Hematopoietic multipotent progenitor cell treated with erythropoietin and hydrocortisone succinate and interleukin-3 and kit ligand, for 8 days (in vitro differentiated cells): ENCODE data around the gene AKAP6.

Source experiments
- DNase-seq: peaks from one replicate; pipeline ENCODE4 v3.0.0-alpha.2; 2015

The AKAP6 gene

DNA sequence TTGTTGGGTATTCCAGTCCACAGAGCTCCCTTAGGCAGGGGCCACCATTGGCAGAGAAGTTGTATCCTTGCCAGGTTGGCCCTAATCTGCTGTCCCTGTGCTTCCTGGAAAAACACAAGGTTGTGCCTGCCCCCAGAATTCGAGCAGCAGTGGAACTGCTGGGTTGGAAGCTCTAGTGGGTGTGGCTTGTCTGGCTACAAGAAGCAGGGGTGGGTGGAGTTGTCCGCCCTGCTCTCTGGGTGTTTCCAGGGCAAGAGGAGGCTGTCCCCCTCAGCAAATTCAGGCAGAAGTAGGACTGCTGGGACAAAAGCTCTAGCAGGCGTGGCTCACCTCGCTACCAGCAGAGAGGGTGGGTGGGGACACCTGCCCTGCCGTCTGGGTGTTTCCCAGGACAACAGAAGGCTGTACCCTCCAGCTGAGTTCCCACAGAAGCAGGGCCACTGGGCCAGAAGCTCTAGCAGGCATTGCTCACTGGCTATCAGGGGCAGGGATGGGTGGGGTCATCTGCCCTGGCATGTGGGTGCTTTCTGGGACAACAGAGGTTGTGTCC is 536.8 kb downstream of the AKAP6 start:
- DNase-seq, result no peak

DNA sequence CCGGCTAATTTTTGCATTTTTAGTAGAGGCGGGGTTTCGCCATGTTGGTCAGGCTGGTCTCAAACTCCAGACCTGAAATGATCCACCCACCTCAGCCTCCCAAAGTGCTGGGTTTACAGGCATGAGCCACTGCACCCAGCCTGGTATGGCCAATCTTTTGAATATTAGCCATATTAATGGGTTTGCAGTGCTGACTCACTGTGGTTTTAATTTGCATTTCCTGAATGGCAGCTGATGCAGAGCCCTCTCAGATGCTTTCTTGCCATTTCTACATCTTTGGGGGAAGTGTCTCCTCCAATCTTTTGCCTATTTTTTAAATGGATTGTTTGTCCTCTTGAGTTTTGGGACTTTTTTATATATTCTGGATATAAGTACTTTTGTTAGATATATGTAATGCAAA is 554.1 kb downstream of the AKAP6 start:
- no peak for DNase-seq
